ENCODE results near the gene GATD1.
"Not testable (repeated sequence)": the region's sequence is repeated elsewhere in the genome, so short reads cannot be mapped to it uniquely, and the experiment has no call there.

Gene GATD1

DNA sequence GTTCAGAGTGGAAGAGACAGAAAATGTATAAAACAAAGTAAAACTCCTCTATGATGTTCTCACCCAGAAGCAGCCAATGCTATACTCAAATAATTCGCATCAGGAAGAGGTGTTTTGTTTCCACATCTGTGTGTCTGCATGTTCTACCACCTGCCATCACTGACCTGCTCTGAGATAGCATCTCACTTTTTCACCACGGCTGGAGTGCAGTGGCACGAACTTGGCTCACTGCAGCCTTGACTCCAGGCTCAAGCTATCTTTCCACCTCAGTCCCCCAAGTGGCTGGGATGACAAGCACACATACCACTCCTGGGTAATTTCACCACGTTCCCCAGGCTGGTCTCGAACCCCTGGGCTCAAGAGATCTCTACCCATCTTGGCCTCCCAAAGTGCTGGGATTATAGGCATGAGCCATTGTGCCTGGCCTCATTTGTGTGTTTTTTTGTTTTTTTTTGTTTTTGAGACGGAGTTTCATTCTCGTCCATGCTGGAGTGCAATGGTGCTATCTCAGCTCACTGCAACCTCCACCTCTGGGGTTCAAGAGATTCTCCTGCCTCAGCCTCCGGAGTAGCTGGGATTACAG, 15.7 kb downstream of the GATD1 start:
- no peak for DNase-seq

DNA sequence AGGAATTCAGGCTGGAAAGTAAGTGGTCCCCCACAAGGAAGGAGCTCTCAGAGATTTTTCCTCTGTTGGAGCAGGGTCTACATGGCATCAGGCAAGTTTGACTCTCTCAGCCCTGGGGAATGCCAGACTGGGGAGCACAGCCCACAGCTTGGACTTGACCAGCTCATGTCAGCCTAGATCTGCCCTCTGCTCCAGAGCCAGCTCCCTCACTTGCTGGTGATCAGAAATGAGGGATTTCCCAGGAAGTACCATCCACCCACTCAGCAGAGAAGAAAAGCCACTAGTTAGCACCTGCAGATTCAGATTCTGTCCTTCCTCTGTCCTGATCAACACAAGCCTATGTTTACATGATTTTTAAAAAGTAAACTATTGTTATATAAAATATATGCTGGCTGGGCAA, 17.1 kb downstream of the GATD1 start:
- no peak for DNase-seq

DNA sequence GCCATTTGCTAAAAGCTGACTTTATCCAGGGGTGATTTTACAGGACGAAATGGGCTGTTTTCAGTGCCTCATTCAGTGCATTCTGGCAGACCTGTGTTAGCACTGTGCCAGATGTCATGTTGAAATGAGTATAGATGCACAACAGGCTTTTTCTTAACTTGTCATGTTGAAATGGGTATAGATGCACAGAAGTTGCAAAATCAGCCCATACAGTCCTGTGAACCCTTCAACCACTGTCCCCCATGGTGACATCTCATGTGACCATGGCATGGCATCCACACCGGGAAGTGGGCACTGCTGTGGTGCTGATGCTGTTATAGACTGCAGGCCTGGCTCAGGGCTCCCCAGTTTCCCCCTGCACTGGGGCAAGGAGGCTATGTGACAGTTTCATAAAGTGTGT, 27.6 kb downstream of the GATD1 start:
- no peak for DNase-seq

DNA sequence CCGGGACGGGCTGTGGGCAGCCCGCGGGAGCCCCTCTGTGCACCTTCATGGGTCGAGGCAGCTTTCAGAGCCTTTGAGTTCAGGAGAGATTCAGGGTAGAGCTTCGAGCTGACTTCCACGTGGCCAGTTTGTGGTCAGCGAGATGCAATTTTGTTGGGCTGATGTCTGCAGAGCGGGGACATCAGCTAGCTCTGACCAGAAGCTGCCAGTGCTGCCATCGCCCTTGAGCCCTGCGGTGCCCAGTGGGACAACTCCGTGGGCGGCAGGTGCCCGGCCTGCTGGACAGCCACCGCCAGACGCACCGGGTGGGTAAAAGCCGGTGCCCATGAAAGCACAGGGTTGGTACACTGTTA, 29.3 kb downstream of the GATD1 start:
- no peak for DNase-seq

DNA sequence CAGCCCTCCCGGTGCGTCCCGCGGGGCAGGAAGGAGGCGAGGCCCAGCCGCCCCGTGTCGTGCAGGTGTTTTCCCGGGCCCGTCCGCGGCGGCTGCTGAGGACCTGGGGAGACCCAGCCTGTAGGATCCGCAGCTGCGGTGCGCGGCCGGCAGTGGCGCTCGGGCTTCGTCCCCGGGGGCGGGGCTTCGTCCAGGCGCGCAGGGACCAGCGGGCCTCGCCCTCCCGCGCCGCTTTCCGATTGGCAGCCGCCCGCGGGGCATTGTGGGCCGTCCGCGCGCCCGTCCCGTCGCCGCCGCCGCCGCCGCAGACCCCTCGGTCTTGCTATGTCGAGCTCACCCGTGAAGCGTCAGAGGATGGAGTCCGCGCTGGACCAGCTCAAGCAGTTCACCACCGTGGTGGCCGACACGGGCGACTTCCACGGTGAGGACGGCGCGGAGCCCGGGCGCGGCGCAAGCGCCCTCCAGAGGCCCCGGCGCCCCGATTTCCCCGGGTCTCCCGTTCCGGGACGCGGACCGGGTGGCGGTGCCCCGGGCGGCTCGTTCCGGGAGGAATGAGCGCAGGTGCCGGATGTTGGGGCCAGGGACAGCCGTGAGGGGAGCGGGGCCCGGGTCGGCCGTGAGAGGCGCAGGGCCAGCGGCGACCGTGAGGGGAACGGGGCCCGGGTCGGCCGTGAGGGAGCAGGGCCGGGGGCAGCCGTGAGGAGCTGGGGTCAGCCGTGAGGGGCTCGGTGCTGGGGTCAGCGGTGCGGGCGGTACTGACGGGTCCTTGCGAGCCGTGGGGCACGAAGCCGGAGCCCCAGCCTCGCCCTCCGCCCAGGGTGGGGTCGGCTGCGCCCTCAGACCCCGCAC, 29.9 kb downstream of the GATD1 start, which contains the start of gene TALDO1:
TALDO1 (plus strand) TSS at position 307 of the 849 bp plus-strand sequence; CDS start at position 325, 18 bp downstream.
- peak; percentile 78 for DNase-seq

DNA sequence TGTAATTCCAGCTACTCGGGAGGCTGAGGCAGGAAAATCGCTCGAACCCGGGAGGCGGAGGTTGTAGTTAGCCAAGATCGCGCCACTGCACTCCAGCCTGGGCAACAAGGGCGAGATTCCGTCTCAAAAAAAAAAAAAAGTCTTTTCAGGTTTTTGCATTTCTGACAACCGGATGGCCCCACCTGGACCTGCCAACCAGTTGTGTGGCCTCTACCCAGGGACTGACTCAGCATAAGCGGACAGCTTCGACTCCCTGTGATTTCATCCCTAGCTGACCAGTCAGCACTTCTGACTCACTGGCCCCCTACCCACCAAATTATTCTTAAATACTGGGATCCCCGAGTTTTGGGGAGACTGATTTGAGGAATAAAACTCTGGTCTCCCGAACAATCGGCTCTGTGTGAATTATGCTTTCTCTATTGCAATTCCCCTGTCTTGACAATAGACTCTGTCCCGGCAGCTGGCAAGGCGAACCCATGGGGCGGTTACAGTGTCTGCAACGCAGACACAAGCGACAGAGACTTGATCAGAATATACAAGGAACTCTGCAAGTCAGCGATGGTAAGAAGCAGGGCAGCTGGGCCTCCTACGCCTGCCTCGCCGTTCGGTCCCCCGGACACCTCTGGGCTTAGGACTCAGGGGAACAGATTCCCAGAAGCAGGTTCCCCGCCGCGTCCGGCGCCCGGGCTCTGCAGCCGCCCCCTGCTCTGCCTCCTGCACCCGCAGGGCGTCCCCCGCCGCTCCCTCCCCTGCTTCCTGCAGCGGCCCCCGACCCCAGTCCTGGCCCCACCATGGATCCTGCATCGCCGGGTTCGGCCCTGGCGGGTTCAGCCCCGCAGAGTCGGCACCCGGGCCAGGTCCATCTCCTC, 30.8 kb downstream of the GATD1 start:
- DNase-seq, result no peak

DNA sequence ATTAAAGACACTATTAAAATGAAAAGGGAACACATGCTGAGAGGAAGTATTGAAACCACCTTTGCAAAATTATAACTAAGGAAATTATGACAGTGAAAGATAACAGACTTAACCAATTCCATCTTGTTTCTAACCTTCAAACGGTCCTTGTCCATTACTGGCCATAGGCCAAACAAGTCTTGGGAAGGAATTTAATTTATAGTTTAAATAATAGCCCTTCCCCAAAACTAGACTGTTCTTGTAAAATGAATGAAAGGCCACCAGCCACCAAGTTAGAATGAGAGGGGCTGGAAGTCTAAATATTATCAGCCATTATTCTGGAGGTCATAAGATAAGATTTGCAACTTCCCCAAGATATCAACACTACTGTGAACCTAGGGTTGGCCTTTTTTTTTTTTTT, 31.9 kb downstream of the GATD1 start:
- no peak for DNase-seq

DNA sequence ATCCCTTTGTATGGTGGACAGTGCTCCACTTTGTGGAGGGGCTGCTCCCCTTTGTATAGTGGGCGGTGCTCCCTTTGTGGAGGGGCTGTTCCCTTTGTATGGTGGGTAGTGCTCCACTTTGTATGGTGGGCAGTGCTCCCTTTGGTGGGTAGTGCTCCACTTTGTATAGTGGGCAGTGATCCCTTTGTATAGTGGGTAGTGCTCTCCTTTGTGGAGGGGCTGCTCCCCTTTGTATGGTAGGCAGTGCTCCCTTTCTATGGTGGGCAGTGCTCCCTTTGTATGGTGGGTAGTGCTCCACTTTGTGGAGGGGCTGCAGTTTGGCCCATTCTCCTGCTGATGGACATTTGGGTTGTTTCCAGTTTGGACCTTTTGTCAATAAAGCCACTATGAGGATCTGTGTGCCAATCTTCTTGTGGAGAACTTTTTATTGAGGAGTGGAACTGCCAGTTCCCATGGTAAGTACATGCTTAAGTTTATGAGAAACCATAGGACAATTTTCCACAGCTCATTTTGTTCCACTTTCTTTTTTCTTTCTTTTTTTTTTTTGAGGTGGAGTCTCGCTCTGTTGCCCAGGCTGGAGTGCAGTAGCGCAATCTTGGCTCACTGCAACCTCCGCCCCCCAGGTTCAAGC, 34.6 kb downstream of the GATD1 start:
- DNase-seq, result no peak

DNA sequence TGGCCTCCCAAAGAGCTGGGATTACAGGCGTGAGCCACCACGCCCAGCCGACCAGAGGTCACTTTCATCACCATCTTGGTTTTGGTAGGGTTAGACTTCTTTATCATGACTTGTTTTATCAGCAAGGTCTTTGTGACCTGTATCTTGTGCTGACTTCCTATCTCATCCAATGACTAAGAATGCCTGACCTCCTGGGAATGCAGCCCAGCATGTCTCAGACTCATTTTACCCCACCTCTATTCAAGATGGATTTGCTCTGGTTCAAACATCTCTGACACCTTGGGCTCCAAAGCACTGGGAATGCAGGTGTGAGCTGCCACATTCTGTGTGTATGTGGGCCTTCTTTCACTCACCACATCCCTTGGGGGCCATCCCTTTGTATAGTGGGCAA, 35.1 kb downstream of the GATD1 start:
- DNase-seq, result no peak

DNA sequence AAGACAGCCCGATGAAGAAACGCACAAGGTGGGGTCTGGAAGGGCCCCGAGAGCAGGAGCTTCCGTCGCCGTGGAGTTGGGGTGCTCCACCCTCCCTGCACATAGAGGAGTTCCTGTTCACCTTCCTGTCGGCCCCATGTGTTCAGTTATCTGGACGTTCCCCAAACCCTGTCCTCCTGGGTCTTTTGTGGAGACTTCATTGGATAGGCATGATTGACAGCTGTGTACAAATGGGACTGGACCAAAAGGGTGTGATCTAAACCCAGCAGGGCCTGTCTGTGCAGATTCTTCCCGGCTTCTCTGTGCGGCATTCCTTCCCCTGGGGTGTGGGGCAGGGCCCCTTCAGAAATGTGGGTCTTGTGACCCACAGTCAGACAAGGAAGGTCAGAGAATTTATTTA, 39.4 kb downstream of the GATD1 start:
- DNase-seq, result not testable (repeated sequence)

DNA sequence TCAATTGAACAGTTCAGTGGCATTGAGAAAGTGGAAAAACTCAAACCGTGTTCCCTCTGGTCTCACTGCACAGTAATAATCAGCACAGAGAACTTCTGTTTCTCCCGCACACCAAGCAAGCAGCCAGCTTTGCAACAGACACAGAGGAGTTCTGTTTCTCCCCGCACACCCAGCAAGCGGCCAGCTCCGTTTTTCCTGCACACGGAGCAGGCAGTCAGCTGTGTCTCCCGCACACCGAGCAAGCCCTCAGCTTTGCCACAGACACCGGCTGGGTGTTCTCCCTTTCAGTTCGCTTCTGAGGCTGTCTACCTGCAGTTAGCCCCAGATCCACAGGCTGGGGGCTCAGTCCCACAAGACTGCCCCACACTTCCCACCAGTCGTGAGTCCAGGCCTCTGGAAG, 39.9 kb downstream of the GATD1 start:
- no peak for DNase-seq

DNA sequence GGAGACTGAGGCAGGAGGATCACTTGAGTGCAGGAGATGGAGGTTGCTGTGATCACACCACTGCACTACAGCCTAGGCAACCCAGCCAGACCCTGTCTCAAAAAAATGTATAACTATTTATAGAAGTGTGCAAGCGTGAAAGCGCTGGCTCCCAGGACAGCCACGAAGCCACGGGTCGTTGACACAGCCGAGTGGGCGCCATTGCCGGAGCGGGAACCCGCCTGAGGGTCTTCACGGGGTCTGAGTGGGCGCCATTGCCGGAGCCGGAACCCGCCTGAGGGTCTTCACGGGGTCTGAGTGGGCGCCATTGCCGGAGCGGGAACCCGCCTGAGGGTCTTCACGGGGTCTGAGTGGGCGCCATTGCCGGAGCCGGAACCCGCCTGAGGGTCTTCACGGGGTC, 42.7 kb downstream of the GATD1 start:
- not testable (repeated sequence) for DNase-seq

DNA sequence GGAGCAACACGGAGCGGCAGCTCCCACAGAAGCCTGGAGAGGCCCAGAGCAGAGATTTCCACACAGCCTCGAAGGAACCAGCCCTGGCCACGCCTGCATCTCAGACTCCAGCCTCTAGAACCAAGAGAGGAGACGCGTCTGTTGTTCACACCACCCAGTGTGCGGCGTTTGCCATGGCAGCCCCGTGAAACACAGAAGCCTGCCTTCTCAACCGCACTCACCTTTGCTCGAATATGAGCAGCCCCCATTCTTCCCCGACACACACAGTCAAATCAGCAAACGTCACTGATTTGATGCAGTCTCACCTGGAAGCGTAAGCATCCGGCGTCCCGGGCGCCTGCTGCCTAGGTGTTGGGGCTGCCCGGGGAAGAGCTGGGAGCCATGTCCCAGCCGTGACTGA, 44.2 kb downstream of the GATD1 start:
- no peak for DNase-seq

DNA sequence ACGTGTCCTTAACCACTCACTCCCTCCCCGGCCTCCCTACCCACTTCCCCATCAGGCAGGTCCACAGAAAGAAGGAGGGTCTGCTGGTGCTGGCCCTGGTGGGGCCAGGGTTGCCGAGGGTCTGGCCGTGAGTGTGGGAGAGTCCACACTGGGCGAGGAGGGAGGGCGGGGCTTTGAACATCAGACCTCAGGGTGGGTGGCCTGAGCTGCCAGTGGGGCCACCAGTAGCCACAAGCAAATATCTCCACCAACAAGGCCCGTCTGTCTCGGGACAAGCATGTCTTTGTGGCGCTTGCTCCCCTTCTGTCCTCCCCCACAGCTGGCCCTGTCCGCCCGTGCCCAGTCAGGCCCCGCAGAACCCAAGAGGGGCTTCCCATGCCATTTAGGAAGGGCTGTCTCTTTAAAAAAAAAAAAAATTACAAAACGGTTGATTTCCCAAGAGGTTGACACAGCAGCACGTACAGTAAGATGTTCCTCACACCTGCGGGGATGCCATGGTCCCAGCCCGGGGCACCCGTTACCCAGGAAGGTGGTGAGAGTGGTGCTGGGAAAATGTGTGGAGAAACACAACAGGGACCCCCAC, 47.7 kb downstream of the GATD1 start:
- no peak for DNase-seq

DNA sequence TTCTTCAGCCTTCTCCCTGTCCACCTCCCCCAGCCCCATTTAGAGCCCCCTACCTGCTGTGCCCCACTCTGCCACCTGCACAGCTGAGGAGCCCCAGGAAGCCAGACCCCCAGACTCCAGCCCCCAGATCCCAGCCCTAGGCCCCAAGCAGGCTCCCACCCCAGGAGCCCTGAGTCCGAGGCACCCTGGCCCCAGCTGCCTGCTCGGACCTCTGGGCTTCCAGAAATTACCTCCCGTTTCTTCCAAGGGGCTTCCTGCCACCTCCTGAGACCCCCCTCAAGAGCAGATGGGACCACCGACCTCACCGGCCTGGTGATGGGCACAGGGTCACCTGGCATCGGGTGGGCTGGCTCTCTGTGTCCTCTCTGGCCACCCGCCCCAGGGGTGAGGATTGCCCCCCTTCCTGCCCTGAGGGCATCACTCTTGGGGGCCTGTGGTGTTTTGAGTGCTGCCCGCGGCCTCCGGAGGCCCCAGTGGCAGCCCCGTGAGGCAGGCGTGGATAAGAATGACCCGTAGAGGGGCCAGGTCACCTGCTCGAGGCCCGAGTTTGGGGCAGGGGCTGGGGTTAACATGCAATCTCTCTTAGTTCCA, 48.3 kb downstream of the GATD1 start:
- no peak for DNase-seq

DNA sequence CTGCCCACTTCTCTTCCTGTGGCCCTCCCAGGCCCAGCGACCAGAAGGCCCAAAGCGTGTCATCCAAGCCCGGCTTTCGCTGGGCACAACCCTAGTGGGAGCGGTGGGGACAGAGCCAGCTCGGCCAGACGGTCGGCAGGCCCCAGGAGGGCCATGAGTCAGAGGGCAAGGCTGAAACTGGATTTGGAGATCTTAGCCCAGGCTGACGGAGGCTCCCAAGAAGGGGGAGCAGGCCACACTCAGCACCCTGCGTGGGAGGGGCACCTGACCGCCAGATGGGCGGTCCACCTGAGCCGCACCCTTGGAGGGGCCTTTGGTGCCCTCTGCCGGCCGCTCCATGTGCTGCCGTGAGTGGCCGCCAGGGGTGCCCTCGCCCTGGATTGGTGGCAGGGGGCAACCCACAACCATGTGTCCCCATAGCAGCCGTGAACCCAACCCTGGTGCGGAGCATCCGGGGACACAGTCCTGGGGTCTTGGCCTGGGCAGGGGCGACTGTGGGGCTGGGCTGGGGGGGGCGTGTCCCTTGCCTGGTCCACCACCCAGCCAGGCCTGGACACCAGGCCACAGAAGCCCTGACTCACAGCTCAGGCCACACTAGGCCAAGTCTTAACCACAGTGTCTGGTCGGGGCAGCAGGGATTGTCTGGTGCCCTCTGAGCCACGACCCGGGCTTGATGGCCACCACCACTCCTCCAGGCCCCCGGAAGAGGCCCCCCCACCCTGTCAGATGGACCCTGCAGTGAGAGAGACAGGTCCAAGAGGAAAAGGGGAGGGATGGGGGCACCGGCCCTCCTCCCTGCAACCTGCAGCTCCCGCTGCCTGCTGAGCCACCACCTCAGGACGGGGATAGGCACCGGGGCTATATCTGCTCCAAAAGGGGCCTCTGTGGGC, 49.2 kb downstream of the GATD1 start:
- DNase-seq, result peak; percentile 43

DNA sequence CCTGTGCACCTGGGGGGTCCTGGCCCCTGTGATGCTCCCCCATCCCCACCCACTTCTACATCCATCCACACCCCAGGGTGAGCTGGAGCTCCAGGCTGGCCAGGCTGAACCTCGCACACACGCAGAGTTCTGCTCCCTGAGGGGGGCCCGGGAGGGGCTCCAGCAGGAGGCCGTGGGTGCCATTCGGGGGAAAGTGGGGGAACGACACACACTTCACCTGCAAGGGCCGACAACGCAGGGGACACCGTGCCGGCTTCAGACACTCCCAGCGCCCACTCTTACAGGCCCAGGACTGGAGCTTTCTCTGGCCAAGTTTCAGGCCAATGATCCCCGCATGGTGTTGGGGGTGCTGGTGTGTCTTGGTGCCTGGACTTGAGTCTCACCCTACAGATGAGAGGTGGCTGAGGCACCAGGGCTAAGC, 50.0 kb downstream of the GATD1 start:
- no peak for DNase-seq

DNA sequence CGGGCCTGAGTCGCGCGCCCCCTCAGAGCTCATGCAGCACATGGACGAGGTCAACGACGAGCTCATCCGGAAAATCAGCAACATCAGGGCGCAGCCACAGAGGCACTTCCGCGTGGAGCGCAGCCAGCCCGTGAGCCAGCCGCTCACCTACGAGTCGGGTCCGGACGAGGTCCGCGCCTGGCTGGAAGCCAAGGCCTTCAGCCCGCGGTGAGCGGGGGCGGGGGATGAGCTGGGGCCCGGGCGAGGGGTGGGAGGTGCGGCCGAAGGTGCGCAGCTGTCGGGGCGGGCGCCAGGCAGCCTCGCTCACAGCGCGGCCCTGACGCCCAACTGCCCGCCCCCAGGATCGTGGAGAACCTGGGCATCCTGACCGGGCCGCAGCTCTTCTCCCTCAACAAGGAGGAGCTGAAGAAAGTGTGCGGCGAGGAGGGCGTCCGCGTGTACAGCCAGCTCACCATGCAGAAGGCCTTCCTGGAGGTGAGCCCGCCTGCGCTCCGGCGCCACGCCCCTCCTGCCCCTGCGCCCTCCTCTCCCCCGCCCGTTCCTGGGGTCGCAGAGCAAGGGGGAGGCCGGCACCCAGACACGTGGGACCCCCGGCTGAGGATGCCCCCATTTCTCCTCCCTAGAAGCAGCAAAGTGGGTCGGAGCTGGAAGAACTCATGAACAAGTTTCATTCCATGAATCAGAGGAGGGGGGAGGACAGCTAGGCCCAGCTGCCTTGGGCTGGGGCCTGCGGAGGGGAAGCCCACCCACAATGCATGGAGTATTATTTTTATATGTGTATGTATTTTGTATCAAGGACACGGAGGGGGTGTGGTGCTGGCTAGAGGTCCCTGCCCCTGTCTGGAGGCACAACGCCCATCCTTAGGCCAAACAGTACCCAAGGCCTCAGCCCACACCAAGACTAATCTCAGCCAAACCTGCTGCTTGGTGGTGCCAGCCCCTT, 50.7 kb downstream of the GATD1 start:
- peak; percentile 80 for DNase-seq

DNA sequence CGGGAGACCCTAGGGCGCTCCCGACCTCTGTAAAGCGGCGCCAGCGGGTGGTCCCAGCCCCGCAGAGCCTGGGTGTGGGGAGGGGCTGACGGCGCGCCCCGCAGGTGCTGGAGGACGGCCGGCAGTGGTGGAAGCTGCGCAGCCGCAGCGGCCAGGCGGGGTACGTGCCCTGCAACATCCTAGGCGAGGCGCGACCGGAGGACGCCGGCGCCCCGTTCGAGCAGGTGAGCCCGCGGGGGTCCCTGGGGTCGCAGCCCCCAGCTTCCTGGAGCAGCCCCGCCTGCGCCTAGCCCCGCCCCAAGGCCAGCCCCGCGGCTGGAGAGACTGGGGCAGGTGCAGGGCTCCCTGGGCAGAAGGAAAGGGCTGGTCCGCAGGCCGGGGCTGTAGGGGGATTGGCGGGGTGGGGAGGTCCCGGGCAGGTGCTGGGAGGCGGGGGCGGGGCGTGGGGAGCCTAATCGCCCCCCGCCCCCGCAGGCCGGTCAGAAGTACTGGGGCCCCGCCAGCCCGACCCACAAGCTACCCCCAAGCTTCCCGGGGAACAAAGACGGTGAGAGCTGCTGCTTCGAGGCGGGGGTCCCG, 51.6 kb downstream of the GATD1 start:
- DNase-seq, result no peak

All from NCI-H510A (cell line).